Measurements from ENCODE around the gene ZBTB16. TPM values are rescaled to one million over a fixed set of nuclear protein-coding genes. Genes with fewer than 3 reads are reported as not detected.

The ZBTB16 gene
- polyA plus RNA-seq, 1 donor from 2014 or later: 0.45 TPM

- TF ChIP-seq RAD21 (conservative IDR thresholded peaks at IDR 0.05): no peak
- no peak for TF ChIP-seq EZH2 (IDR thresholded peaks at IDR 0.05; ENCODE audit: borderline replicate concordance, insufficient read depth, low read length, poor library complexity, severe bottlenecking)
- no peak for TF ChIP-seq REST (IDR thresholded peaks at IDR 0.05; ENCODE audit: borderline replicate concordance)
- TF ChIP-seq POLR2AphosphoS5 (IDR thresholded peaks at IDR 0.05): no peak
- TF ChIP-seq TAF1 (IDR thresholded peaks at IDR 0.05; ENCODE audit: low read depth): no peak
- TF ChIP-seq SMC3 (conservative IDR thresholded peaks at IDR 0.05; ENCODE audit: poor library complexity): no peak
- TF ChIP-seq, protein P1, sequence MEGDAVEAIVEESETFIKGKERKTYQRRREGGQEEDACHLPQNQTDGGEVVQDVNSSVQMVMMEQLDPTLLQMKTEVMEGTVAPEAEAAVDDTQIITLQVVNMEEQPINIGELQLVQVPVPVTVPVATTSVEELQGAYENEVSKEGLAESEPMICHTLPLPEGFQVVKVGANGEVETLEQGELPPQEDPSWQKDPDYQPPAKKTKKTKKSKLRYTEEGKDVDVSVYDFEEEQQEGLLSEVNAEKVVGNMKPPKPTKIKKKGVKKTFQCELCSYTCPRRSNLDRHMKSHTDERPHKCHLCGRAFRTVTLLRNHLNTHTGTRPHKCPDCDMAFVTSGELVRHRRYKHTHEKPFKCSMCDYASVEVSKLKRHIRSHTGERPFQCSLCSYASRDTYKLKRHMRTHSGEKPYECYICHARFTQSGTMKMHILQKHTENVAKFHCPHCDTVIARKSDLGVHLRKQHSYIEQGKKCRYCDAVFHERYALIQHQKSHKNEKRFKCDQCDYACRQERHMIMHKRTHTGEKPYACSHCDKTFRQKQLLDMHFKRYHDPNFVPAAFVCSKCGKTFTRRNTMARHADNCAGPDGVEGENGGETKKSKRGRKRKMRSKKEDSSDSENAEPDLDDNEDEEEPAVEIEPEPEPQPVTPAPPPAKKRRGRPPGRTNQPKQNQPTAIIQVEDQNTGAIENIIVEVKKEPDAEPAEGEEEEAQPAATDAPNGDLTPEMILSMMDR (IDR thresholded peaks at IDR 0.05; ENCODE audit: poor library complexity, severe bottlenecking): no peak
- TF ChIP-seq MXI1 (conservative IDR thresholded peaks at IDR 0.05; ENCODE audit: poor library complexity, severe bottlenecking): no peak
- TF ChIP-seq EP300 (conservative IDR thresholded peaks at IDR 0.05; ENCODE audit: poor library complexity, severe bottlenecking): no peak
- peaks cover 4% of the 10 kb centered on the region for H3K79me2 ChIP-seq (replicated peaks; ENCODE audit: insufficient read depth, low read length)
- no peaks in the 10 kb centered on the region for H3K9me2 ChIP-seq (ENCODE audit: insufficient read depth, low read length)
- H3K4me2 ChIP-seq (ENCODE audit: low read length): no peak overlapping the region
- H3K9me3 ChIP-seq (ENCODE audit: low read length): no peaks in the 10 kb centered on the region
- H3K27me3 ChIP-seq (ENCODE audit: insufficient read depth, low read depth, low read length): no peaks in the 10 kb centered on the region
- H4K20me1 ChIP-seq (ENCODE audit: insufficient read depth): no peaks in the 10 kb centered on the region
- H3F3A ChIP-seq (ENCODE audit: insufficient read depth, low read length, poor library complexity, severe bottlenecking): no peaks in the 10 kb centered on the region
- H3K36me3 ChIP-seq (ENCODE audit: insufficient read depth, low read length): no peaks in the 10 kb centered on the region
- no peak overlapping the region for H2AFZ ChIP-seq (ENCODE audit: low read depth, low read length)
- no peak overlapping the region for H3K9ac ChIP-seq (ENCODE audit: low read length)
- no peak overlapping the region for H3K27ac ChIP-seq (ENCODE audit: low read length)
- H3K4me3 ChIP-seq (ENCODE audit: low read length): no peak overlapping the region
These were observed 78.3 kb downstream of the ZBTB16 start for GRCh38 chr11:114137838-114138237.

GRCh38 chr11:114138411-114138810 is 78.9 kb downstream of the ZBTB16 start:
- Histone ChIP-seq H3K79me2 (replicated peaks; ENCODE audit: insufficient read depth, low read length) (peaks cover 3% of the 10 kb centered on the region), H3K4me3 (ENCODE audit: low read length) (no peak overlapping the region), H2AFZ (ENCODE audit: low read depth, low read length) (no peak overlapping the region), H3K27ac (ENCODE audit: low read length) (no peak overlapping the region), H3K27me3 (ENCODE audit: insufficient read depth, low read depth, low read length) (no peaks in the 10 kb centered on the region), H3F3A (ENCODE audit: insufficient read depth, low read length, poor library complexity, severe bottlenecking) (no peaks in the 10 kb centered on the region), H3K4me2 (ENCODE audit: low read length) (no peak overlapping the region), H3K9me2 (ENCODE audit: insufficient read depth, low read length) (no peaks in the 10 kb centered on the region), H3K9me3 (ENCODE audit: low read length) (no peaks in the 10 kb centered on the region), H3K36me3 (ENCODE audit: insufficient read depth, low read length) (no peaks in the 10 kb centered on the region), H4K20me1 (ENCODE audit: insufficient read depth) (no peaks in the 10 kb centered on the region), H3K9ac (ENCODE audit: low read length) (no peak overlapping the region)
- TF ChIP-seq SMC3 (conservative IDR thresholded peaks at IDR 0.05; ENCODE audit: poor library complexity): no peak

DNA sequence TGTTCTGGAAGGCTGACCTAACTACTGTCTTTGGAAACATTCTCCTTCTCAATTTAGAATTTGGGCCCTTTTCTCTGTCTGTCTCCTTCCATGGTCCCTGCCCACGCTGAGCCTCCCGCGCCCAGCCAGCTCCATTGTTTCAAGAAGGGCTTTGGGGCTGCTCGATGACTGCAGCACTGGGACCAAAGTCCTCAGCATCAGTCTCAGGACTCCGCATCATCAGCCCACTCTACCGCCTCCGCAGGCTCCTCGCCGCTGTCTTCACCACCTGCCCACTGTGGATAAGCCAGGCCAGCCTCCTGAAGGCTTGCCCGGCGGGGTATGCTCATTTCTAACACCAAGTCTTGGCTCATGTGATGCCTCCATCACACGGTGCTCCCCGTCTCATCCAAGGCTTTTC is 81.3 kb downstream of the ZBTB16 start:
- no peak overlapping the region for H3K9ac ChIP-seq (ENCODE audit: low read length)
- H3K27ac ChIP-seq (ENCODE audit: low read length): no peak overlapping the region
- no peaks in the 10 kb centered on the region for H3K9me2 ChIP-seq (ENCODE audit: insufficient read depth, low read length)
- TF ChIP-seq RAD21 (conservative IDR thresholded peaks at IDR 0.05): no peak
- no peak for TF ChIP-seq MXI1 (conservative IDR thresholded peaks at IDR 0.05; ENCODE audit: poor library complexity, severe bottlenecking)
- TF ChIP-seq POLR2AphosphoS5 (IDR thresholded peaks at IDR 0.05): no peak
- TF ChIP-seq EZH2 (IDR thresholded peaks at IDR 0.05; ENCODE audit: borderline replicate concordance, insufficient read depth, low read length, poor library complexity, severe bottlenecking): no peak
- TF ChIP-seq, protein P1 (IDR thresholded peaks at IDR 0.05; ENCODE audit: poor library complexity, severe bottlenecking): no peak
- no peak for TF ChIP-seq SMC3 (conservative IDR thresholded peaks at IDR 0.05; ENCODE audit: poor library complexity)
- no peak for TF ChIP-seq REST (IDR thresholded peaks at IDR 0.05; ENCODE audit: borderline replicate concordance)
- no peak for TF ChIP-seq EP300 (conservative IDR thresholded peaks at IDR 0.05; ENCODE audit: poor library complexity, severe bottlenecking)
- no peak for TF ChIP-seq TAF1 (IDR thresholded peaks at IDR 0.05; ENCODE audit: low read depth)
- no peaks in the 10 kb centered on the region for H3K27me3 ChIP-seq (ENCODE audit: insufficient read depth, low read depth, low read length)
- H3K9me3 ChIP-seq (ENCODE audit: low read length): no peaks in the 10 kb centered on the region
- no peak overlapping the region for H3K4me3 ChIP-seq (ENCODE audit: low read length)
- no peak overlapping the region for H2AFZ ChIP-seq (ENCODE audit: low read depth, low read length)
- H4K20me1 ChIP-seq (ENCODE audit: insufficient read depth): no peaks in the 10 kb centered on the region
- no peak overlapping the region for H3K4me2 ChIP-seq (ENCODE audit: low read length)
- no peaks in the 10 kb centered on the region for H3F3A ChIP-seq (ENCODE audit: insufficient read depth, low read length, poor library complexity, severe bottlenecking)
- H3K79me2 ChIP-seq (replicated peaks; ENCODE audit: insufficient read depth, low read length): no peaks in the 10 kb centered on the region
- H3K36me3 ChIP-seq (ENCODE audit: insufficient read depth, low read length): no peaks in the 10 kb centered on the region
